Measurements from ENCODE around the gene NADK2. TPM values are rescaled to one million over a fixed set of nuclear protein-coding genes. Genes with fewer than 3 reads are reported as not detected.

Gene NADK2
- total RNA-seq, 4 donors from 2014 or later, result 44.6 to 74.8 (median 59.5) TPM

GRCh38 chr5:36240779-36241630 is 720 bp downstream of the NADK2 start:
- no peak for TF ChIP-seq EP300 (IDR thresholded peaks at IDR 0.05)
- TF ChIP-seq POLR2AphosphoS5 (IDR thresholded peaks at IDR 0.05), result peak; percentile 42 to 60
- WGBS, result 2% methylated on average over 20 of the region's 61 CpGs
- Histone ChIP-seq H3K27ac (replicated peaks in 1 of 4) (peak overlapping the region; percentile 97 to 99 (median 99)), H3K4me1 (peaks cover 41 to 57% (median 53%) of the 10 kb centered on the region in 4 donors), H3K27me3 (no peaks in the 10 kb centered on the region), H3K36me3 (no peaks in the 10 kb centered on the region), H3K9me3 (no peaks in the 10 kb centered on the region), H3K4me3 (peak overlapping the region; percentile 90 to 99 (median 95))
- peak; percentile 93 for DNase-seq (ENCODE audit: extremely low spot score)
- intact Hi-C loops (cut with DNase I), result loop anchor here (10.0 kb wide), 1 partner anchor 64 kb away; the partner anchor contains the start of gene RANBP3L

GRCh38 chr5:36239370-36240293 is 2.1 kb downstream of the NADK2 start:
- TF ChIP-seq EP300 (IDR thresholded peaks at IDR 0.05) (no peak), POLR2AphosphoS5 (IDR thresholded peaks at IDR 0.05) (no peak), POLR2A (IDR thresholded peaks at IDR 0.05; ENCODE audit: low read depth) (no peak)
- peak overlapping the region; percentile 97 to 99 (median 99) for H3K27ac ChIP-seq (replicated peaks in 1 of 4)
- 22% methylated on average over 4 of the region's 4 CpGs for WGBS
- intact Hi-C loops (cut with DNase I), result loop anchor here (10.0 kb wide), 1 partner anchor 65 kb away; the partner anchor contains the start of gene RANBP3L
- H3K4me1 ChIP-seq, result peaks cover 41 to 64% (median 57%) of the 10 kb centered on the region in 4 donors
- H3K4me3 ChIP-seq, result peak overlapping the region; percentile 90 to 99 (median 95)
- H3K27me3 ChIP-seq, result no peaks in the 10 kb centered on the region
- no peaks in the 10 kb centered on the region for H3K9me3 ChIP-seq
- DNase-seq (ENCODE audit: extremely low spot score), result no peak
- H3K36me3 ChIP-seq, result no peaks in the 10 kb centered on the region

GRCh38 chr5:36238502-36239295 is 3.0 kb downstream of the NADK2 start:
- Histone ChIP-seq H3K27me3 (no peaks in the 10 kb centered on the region), H3K4me3 (peak overlapping the region in 2 of 4 donors; percentile 94 to 99), H3K27ac (replicated peaks in 1 of 4) (peak overlapping the region; percentile 97 to 99 (median 99)), H3K4me1 (peaks cover 41 to 67% (median 58%) of the 10 kb centered on the region in 4 donors), H3K36me3 (no peaks in the 10 kb centered on the region), H3K9me3 (no peaks in the 10 kb centered on the region)
- DNase-seq (ENCODE audit: extremely low spot score), result no peak
- intact Hi-C loops (cut with DNase I), result no loop called here
- 44% methylated on average over 2 of the region's 2 CpGs for WGBS
- TF ChIP-seq POLR2AphosphoS5 (IDR thresholded peaks at IDR 0.05) (no peak), EP300 (IDR thresholded peaks at IDR 0.05) (no peak)

GRCh38 chr5:36237751-36238150 is 4.0 kb downstream of the NADK2 start:
- Histone ChIP-seq H3K4me3 (no peak overlapping the region), H3K27me3 (no peaks in the 10 kb centered on the region), H3K4me1 (peaks cover 39 to 67% (median 56%) of the 10 kb centered on the region in 4 donors), H3K36me3 (no peaks in the 10 kb centered on the region), H3K9me3 (no peaks in the 10 kb centered on the region), H3K27ac (replicated peaks in 1 of 4) (peak overlapping the region; percentile 97 to 99 (median 99))
- TF ChIP-seq POLR2A (IDR thresholded peaks at IDR 0.05; ENCODE audit: low read depth) (no peak), EP300 (IDR thresholded peaks at IDR 0.05) (no peak), CTCF (IDR thresholded peaks at IDR 0.05) (no peak), POLR2AphosphoS5 (IDR thresholded peaks at IDR 0.05) (no peak)
- DNase-seq (ENCODE audit: extremely low spot score), result no peak
- WGBS, result 96% methylated on average over 2 of the region's 2 CpGs
- intact Hi-C loops (cut with DNase I), result no loop called here

- TF ChIP-seq CTCF (IDR thresholded peaks at IDR 0.05) (no peak), POLR2A (IDR thresholded peaks at IDR 0.05; ENCODE audit: low read depth) (no peak), POLR2AphosphoS5 (IDR thresholded peaks at IDR 0.05) (no peak), EP300 (IDR thresholded peaks at IDR 0.05) (no peak)
- peaks cover 34 to 67% (median 55%) of the 10 kb centered on the region in 4 donors for H3K4me1 ChIP-seq
- no peaks in the 10 kb centered on the region for H3K27me3 ChIP-seq
- no peaks in the 10 kb centered on the region for H3K36me3 ChIP-seq
- no peaks in the 10 kb centered on the region for H3K9me3 ChIP-seq
- intact Hi-C loops (cut with DNase I), result no loop called here
- no peak for DNase-seq (ENCODE audit: extremely low spot score)
- peak overlapping the region; percentile 18 to 99 (median 99) for H3K27ac ChIP-seq (replicated peaks in 1 of 4)
- no peak overlapping the region for H3K4me3 ChIP-seq
Observed at GRCh38 chr5:36236801-36237200, 4.9 kb downstream of the NADK2 start.
